Thyroid gland (tissue), 4 donors: Measurements from ENCODE around the gene A2ML1.

ENCODE experiments used
- CTCF ChIP-seq, 6 experiments: fragments of 200-600 bp in 3 of 6; fragments of 450-650 bp in 3 of 6; sonication (generic) in 3 of 6; IDR thresholded peaks; one replicate each; pipeline ENCODE4 v1.5.1; 2016 to 2019; ENCODE audit warnings: antibody characterized with exemption in 6 of 6, mild to moderate bottlenecking in 2 of 6, inconsistent platforms in 1 of 6, moderate library complexity in 1 of 6
- POLR2A ChIP-seq, 2 donors: fragments of 450-650 bp; IDR thresholded peaks; one replicate each; pipeline ENCODE4 v1.6.1; 2017; ENCODE audit warnings: antibody characterized with exemption in 2 of 2, mild to moderate bottlenecking in 2 of 2, moderate library complexity in 1 of 2

- TF ChIP-seq CTCF (IDR thresholded peaks at IDR 0.05) (no peak), POLR2A (IDR thresholded peaks at IDR 0.05) (no peak)
Observed at GRCh38 chr12:8887285-8887715, 64.9 kb downstream of the A2ML1 start.
